H9 (cell line): ENCODE results near the gene SCN11A. TPM values are rescaled to one million over a fixed set of nuclear protein-coding genes. Genes with fewer than 3 reads are reported as not detected.

ENCODE experiments used
- DNase-seq: peaks from one replicate; pipeline ENCODE4 v3.0.0-alpha.2; 2017
- H2AFZ ChIP-seq: one replicate; pipeline ENCODE4 v1.6.1; 2013; ENCODE audit warnings: mild to moderate bottlenecking, low read length, control low read depth, moderate library complexity
- H2AK5ac ChIP-seq: 2 replicates; pipeline ENCODE4 v1.6.1; 2013; ENCODE audit warnings: low read length, control low read depth, mixed read lengths; ENCODE audit not compliant: insufficient read length
- H2BK120ac ChIP-seq: one replicate; pipeline ENCODE4 v1.6.1; 2013; ENCODE audit warnings: low read depth, mild to moderate bottlenecking, low read length, control low read depth, inconsistent platforms; ENCODE audit not compliant: poor library complexity, severe bottlenecking
- H2BK12ac ChIP-seq: 2 replicates; pipeline ENCODE4 v1.6.1; 2013; ENCODE audit warnings: low read length, control low read depth, mixed read lengths, low read depth; ENCODE audit not compliant: insufficient read length
- H2BK15ac ChIP-seq: 2 replicates; pipeline ENCODE4 v1.6.1; 2013; ENCODE audit warnings: low read depth, low read length, control low read depth
- H2BK20ac ChIP-seq: one replicate; pipeline ENCODE4 v1.6.1; 2013; ENCODE audit warnings: low read depth, mild to moderate bottlenecking, low read length, control low read depth, inconsistent platforms; ENCODE audit not compliant: poor library complexity, severe bottlenecking
- H2BK5ac ChIP-seq: 2 replicates; pipeline ENCODE4 v1.6.1; 2013; ENCODE audit warnings: low read length, control low read depth, mixed read lengths; ENCODE audit not compliant: insufficient read length
- H3K14ac ChIP-seq: 2 replicates; pipeline ENCODE4 v1.6.1; 2013; ENCODE audit warnings: low read length, control low read depth; ENCODE audit not compliant: insufficient read depth
- H3K18ac ChIP-seq: 2 replicates; pipeline ENCODE4 v1.6.1; 2013; ENCODE audit warnings: low read depth, mild to moderate bottlenecking, mixed read lengths, low read length, control low read depth; ENCODE audit not compliant: insufficient read length
- H3K23ac ChIP-seq: 2 replicates; pipeline ENCODE4 v1.6.1; 2013; ENCODE audit warnings: low read length, control low read depth, mixed read lengths, low read depth; ENCODE audit not compliant: insufficient read length
- H3K23me2 ChIP-seq: 2 replicates; pipeline ENCODE4 v1.6.1; 2013; ENCODE audit warnings: low read depth, mild to moderate bottlenecking, mixed read lengths, low read length, control low read depth; ENCODE audit not compliant: insufficient read length, poor library complexity, severe bottlenecking
- H3K27ac ChIP-seq: 2 replicates; pipeline ENCODE4 v1.5.1; 2013; ENCODE audit warnings: low read length, control low read depth, mixed read lengths, low read depth; ENCODE audit not compliant: insufficient read length
- H3K27me3 ChIP-seq: 2 replicates; pipeline ENCODE4 v1.6.1; 2013; ENCODE audit warnings: low read length, control low read depth, inconsistent platforms; ENCODE audit not compliant: insufficient read depth
- H3K4ac ChIP-seq: 2 replicates; pipeline ENCODE4 v1.6.1; 2013; ENCODE audit warnings: low read depth, mild to moderate bottlenecking, control low read depth, inconsistent platforms, low read length, moderate library complexity
- H3K4me1 ChIP-seq: 2 replicates; pipeline ENCODE4 v1.6.1; 2013; ENCODE audit warnings: low read length, control low read depth, inconsistent platforms; ENCODE audit not compliant: insufficient read depth
- H3K4me2 ChIP-seq: 2 replicates; pipeline ENCODE4 v1.6.1; 2013; ENCODE audit warnings: low read length, control low read depth, mixed read lengths; ENCODE audit not compliant: insufficient read length, insufficient read depth
- H3K56ac ChIP-seq: 2 replicates; pipeline ENCODE4 v1.6.1; 2013; ENCODE audit warnings: low read depth, mild to moderate bottlenecking, mixed read lengths, low read length, control low read depth; ENCODE audit not compliant: insufficient read length
- H3K79me1 ChIP-seq: 2 replicates; pipeline ENCODE4 v1.6.1; 2013; ENCODE audit warnings: low read depth, mild to moderate bottlenecking, moderate library complexity, low read length, control low read depth, inconsistent platforms; ENCODE audit not compliant: insufficient read depth, poor library complexity, severe bottlenecking
- H3K79me2 ChIP-seq: 2 replicates; pipeline ENCODE4 v1.6.1; 2013; ENCODE audit warnings: low read length, control low read depth, inconsistent platforms; ENCODE audit not compliant: insufficient read depth
- H3K9ac ChIP-seq: 2 replicates; pipeline ENCODE4 v1.6.1; 2013; ENCODE audit warnings: low read length, control low read depth, mixed read lengths; ENCODE audit not compliant: insufficient read length; ENCODE audit errors: extremely low read depth
- H3K9me3 ChIP-seq: one replicate; pipeline ENCODE4 v1.6.1; 2013; ENCODE audit warnings: low read depth, low read length, inconsistent platforms; ENCODE audit not compliant: control insufficient read depth
- H3T11ph ChIP-seq: one replicate; pipeline ENCODE4 v1.6.1; 2013; ENCODE audit warnings: mild to moderate bottlenecking, low read length, control low read depth, inconsistent platforms
- H4K20me1 ChIP-seq: one replicate; pipeline ENCODE4 v1.6.1; 2013; ENCODE audit not compliant: control insufficient read depth, insufficient read length, insufficient read depth
- H4K5ac ChIP-seq: 2 replicates; pipeline ENCODE4 v1.6.1; 2013; ENCODE audit warnings: low read depth, mild to moderate bottlenecking, mixed read lengths, low read length, control low read depth; ENCODE audit not compliant: insufficient read length
- H4K8ac ChIP-seq: replicated peaks from 2 replicates; pipeline ENCODE4 v1.6.1; 2013; ENCODE audit warnings: low read length, control low read depth, mixed read lengths, low read depth; ENCODE audit not compliant: insufficient read length
- H4K91ac ChIP-seq: 2 replicates; pipeline ENCODE4 v1.6.1; 2013; ENCODE audit warnings: low read depth, mild to moderate bottlenecking, moderate library complexity, mixed read lengths, low read length, control low read depth; ENCODE audit not compliant: insufficient read length
- H3K27ac Mint-ChIP-seq, 3 experiments: 2 replicates in 2 of 3; 3 replicates in 1 of 3; pipeline ENCODE4 v1.8.0; 2020 to 2021; ENCODE audit warnings: mixed read lengths in 3 of 3, mild to moderate bottlenecking in 1 of 3, moderate library complexity in 1 of 3
- H3K27me3 Mint-ChIP-seq: 2 replicates; pipeline ENCODE4 v1.8.0; 2021; ENCODE audit warnings: low read depth, mild to moderate bottlenecking, moderate library complexity, mixed read lengths
- H3K36me3 Mint-ChIP-seq, 3 experiments: 2 replicates in 2 of 3; 3 replicates in 1 of 3; pipeline ENCODE4 v1.8.0; 2020 to 2021; ENCODE audit warnings: low read depth in 3 of 3, mixed read lengths in 3 of 3; ENCODE audit not compliant: insufficient read depth in 1 of 3
- H3K4me1 Mint-ChIP-seq, 2 experiments: 2 replicates each; pipeline ENCODE4 v1.8.0; 2020; ENCODE audit warnings: mixed read lengths in 2 of 2
- H3K4me3 Mint-ChIP-seq, 2 experiments: 2 replicates in 1 of 2; 3 replicates in 1 of 2; pipeline ENCODE4 v1.8.0; 2020 to 2021; ENCODE audit warnings: mild to moderate bottlenecking in 2 of 2, mixed read lengths in 2 of 2, moderate library complexity in 1 of 2
- H3K9me3 Mint-ChIP-seq, 2 experiments: 2 replicates in 1 of 2; 3 replicates in 1 of 2; pipeline ENCODE4 v1.8.0; 2020; ENCODE audit warnings: mild to moderate bottlenecking in 2 of 2, mixed read lengths in 2 of 2, moderate library complexity in 1 of 2
- CTCF ChIP-seq: fragments of 200-600 bp; sonication (generic); conservative IDR thresholded peaks from 3 replicates; pipeline ENCODE4 v1.8.0; 2021; ENCODE audit warnings: antibody characterized with exemption, mild to moderate bottlenecking
- total RNA-seq: library from RNA; stranded (reverse); gene quantifications from 2 replicates; pipeline ENCODE4 v1.2.1, GENCODE V29; 2021

Gene SCN11A
- total RNA-seq, 1 experiment from 2014 or later: 0.17 TPM

- Mint-ChIP-seq H3K4me1 (no peaks in the 10 kb centered on the region), H3K4me3 (no peak overlapping the region), H3K36me3 (peaks cover 20 to 49% (median 46%) of the 10 kb centered on the region in 3 experiments; a peak in 6 of 7 replicates), H3K27me3 (no peaks in the 10 kb centered on the region), H3K27ac (no peak overlapping the region), H3K9me3 (no peaks in the 10 kb centered on the region)
- Histone ChIP-seq H3T11ph (no peak overlapping the region), H2BK120ac (no peak overlapping the region), H3K4ac (no peak overlapping the region), H3K9me3 (no peaks in the 10 kb centered on the region), H2AK5ac (no peak overlapping the region), H4K8ac (no peak overlapping the region), H3K27me3 (no peaks in the 10 kb centered on the region), H3K9ac (no peak overlapping the region), H3K27ac (no peak overlapping the region), H3K56ac (no peak overlapping the region), H2BK20ac (no peak overlapping the region), H2BK5ac (no peak overlapping the region), H4K20me1 (no peaks in the 10 kb centered on the region), H3K14ac (no peak overlapping the region), H2BK15ac (no peak overlapping the region), H3K23ac (no peak overlapping the region), H3K23me2 (no peaks in the 10 kb centered on the region), H3K4me1 (no peaks in the 10 kb centered on the region), H4K91ac (no peak overlapping the region), H3K4me2 (no peak overlapping the region), H3K18ac (no peak overlapping the region), H3K79me1 (no peaks in the 10 kb centered on the region), H3K79me2 (no peaks in the 10 kb centered on the region), H4K5ac (no peak overlapping the region), H2AFZ (no peak overlapping the region), H2BK12ac (no peak overlapping the region)
- DNase-seq: no peak
- TF ChIP-seq CTCF: no peak; the same call in 2 of the 3 replicates
Measured at GRCh38 chr3:39080026-39080425, 28.3 kb upstream of the SCN11A start.
